Measurements from ENCODE around the gene NHLH2. TPM values are rescaled to one million over a fixed set of nuclear protein-coding genes. Genes with fewer than 3 reads are reported as not detected.

Gene NHLH2
- polyA plus RNA-seq, 1 of the 3 experiments (the other 2 are of a cell fraction) = not detected

GRCh38 chr1:115794976-115795639 lies 45.8 kb downstream of the NHLH2 start:
- Histone ChIP-seq H3K4me3 (ENCODE audit: low read depth in 2 of 2, low read length in 1 of 2) (no peak overlapping the region), H3F3A (replicated peaks; ENCODE audit: insufficient read depth) (no peaks in the 10 kb centered on the region), H3K9me2 (no peaks in the 10 kb centered on the region), H3K9me3 (no peaks in the 10 kb centered on the region), H3K27ac (ENCODE audit: low read depth in 2 of 2, low read length in 1 of 2) (no peak overlapping the region), H2AFZ (ENCODE audit: low read depth) (no peak overlapping the region), H3K4me2 (no peak overlapping the region), H3K36me3 (replicated peaks in 1 of 2; ENCODE audit: control insufficient read depth in 1 of 2, insufficient read depth in 2 of 2, low read length in 1 of 2) (no peaks in the 10 kb centered on the region), H4K20me1 (ENCODE audit: insufficient read depth) (no peaks in the 10 kb centered on the region), H3K9ac (no peak overlapping the region), H3K4me1 (ENCODE audit: control insufficient read depth in 1 of 2, insufficient read depth in 2 of 2, low read depth in 1 of 2, low read length in 1 of 2) (no peaks in the 10 kb centered on the region), H3K79me2 (ENCODE audit: insufficient read depth) (no peaks in the 10 kb centered on the region), H3K27me3 (ENCODE audit: insufficient read depth) (no peaks in the 10 kb centered on the region)
- no peak for TF ChIP-seq YY1 (IDR thresholded peaks at IDR 0.05; ENCODE audit: low read depth)
- no peak for TF ChIP-seq SIN3A (IDR thresholded peaks at IDR 0.05; ENCODE audit: borderline replicate concordance, low read depth, low read length)
- no peak for TF ChIP-seq POLR2AphosphoS5 (IDR thresholded peaks at IDR 0.05; ENCODE audit: low read depth, low read length)
- no peak for TF ChIP-seq ZBTB33 (IDR thresholded peaks at IDR 0.05; ENCODE audit: borderline replicate concordance, low read depth)
- TF ChIP-seq NFIC (IDR thresholded peaks at IDR 0.05; ENCODE audit: borderline replicate concordance) = no peak
- WGBS (ENCODE audit: low lambda C conversion rate) = 19% methylated on average over 4 of the region's 4 CpGs
- ChIA-PET POLR2A (interaction anchor here (0.7 kb wide), 1 partner anchor 217 kb away, joined by 4 read pairs; no protein-coding TSS in a partner anchor), CTCF (interaction anchor here (1.0 to 1.7 kb wide), 2 partner anchors 186 to 187 kb away, joined by 3 to 4 read pairs; no protein-coding TSS in a partner anchor)
- no peak for DNase-seq

DNA sequence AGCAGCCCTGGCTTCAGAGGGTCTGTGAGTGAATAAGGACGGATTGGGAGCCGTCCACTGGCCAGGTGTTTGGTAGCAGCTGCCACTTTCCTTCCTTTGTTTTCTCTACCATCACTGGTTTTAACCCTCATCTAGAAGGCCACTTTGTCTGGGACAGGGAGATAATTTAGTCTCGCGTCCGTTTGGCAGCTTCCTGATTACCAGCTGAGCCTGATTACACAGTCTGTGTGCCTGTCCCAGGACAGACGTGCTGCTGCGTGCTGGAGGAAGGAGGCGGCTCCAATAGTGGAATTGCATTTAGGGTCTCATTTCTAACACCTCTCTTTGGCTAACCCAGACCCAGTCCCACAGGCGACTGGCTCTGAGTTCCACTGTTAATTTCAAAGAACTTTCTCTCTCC lies 47.8 kb downstream of the NHLH2 start:
- TF ChIP-seq NFIC (IDR thresholded peaks at IDR 0.05; ENCODE audit: borderline replicate concordance) (no peak), GATA2 (CRISPR knock-in tag; IDR thresholded peaks at IDR 0.05) (no peak), SIN3A (IDR thresholded peaks at IDR 0.05; ENCODE audit: borderline replicate concordance, low read depth, low read length) (no peak), TAF1 (IDR thresholded peaks at IDR 0.05; ENCODE audit: borderline replicate concordance, low read depth, low read length) (no peak), USF2 (IDR thresholded peaks at IDR 0.05; ENCODE audit: borderline replicate concordance, low read depth, low read length) (no peak), FOXJ3 (CRISPR knock-in tag; IDR thresholded peaks at IDR 0.05) (no peak), MXI1 (IDR thresholded peaks at IDR 0.05; ENCODE audit: low read depth, low read length) (no peak), TCF12 (IDR thresholded peaks at IDR 0.05) (no peak), EP300 (IDR thresholded peaks at IDR 0.05; ENCODE audit: borderline replicate concordance in 1 of 2, low read depth in 1 of 2, low read length in 1 of 2) (no peak), RAD21 (IDR thresholded peaks at IDR 0.05; ENCODE audit: low read length) (no peak), NRF1 (IDR thresholded peaks at IDR 0.05; ENCODE audit: low read depth, low read length) (no peak), JUND (IDR thresholded peaks at IDR 0.05) (no peak)
- TF ChIP-seq, protein P1, sequence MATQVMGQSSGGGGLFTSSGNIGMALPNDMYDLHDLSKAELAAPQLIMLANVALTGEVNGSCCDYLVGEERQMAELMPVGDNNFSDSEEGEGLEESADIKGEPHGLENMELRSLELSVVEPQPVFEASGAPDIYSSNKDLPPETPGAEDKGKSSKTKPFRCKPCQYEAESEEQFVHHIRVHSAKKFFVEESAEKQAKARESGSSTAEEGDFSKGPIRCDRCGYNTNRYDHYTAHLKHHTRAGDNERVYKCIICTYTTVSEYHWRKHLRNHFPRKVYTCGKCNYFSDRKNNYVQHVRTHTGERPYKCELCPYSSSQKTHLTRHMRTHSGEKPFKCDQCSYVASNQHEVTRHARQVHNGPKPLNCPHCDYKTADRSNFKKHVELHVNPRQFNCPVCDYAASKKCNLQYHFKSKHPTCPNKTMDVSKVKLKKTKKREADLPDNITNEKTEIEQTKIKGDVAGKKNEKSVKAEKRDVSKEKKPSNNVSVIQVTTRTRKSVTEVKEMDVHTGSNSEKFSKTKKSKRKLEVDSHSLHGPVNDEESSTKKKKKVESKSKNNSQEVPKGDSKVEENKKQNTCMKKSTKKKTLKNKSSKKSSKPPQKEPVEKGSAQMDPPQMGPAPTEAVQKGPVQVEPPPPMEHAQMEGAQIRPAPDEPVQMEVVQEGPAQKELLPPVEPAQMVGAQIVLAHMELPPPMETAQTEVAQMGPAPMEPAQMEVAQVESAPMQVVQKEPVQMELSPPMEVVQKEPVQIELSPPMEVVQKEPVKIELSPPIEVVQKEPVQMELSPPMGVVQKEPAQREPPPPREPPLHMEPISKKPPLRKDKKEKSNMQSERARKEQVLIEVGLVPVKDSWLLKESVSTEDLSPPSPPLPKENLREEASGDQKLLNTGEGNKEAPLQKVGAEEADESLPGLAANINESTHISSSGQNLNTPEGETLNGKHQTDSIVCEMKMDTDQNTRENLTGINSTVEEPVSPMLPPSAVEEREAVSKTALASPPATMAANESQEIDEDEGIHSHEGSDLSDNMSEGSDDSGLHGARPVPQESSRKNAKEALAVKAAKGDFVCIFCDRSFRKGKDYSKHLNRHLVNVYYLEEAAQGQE (IDR thresholded peaks at IDR 0.05; ENCODE audit: low read depth, low read length) = no peak
- Histone ChIP-seq H3K4me1 (ENCODE audit: control insufficient read depth in 1 of 2, insufficient read depth in 2 of 2, low read depth in 1 of 2, low read length in 1 of 2) (no peaks in the 10 kb centered on the region), H3F3A (replicated peaks; ENCODE audit: insufficient read depth) (no peaks in the 10 kb centered on the region), H3K27me3 (ENCODE audit: insufficient read depth) (no peaks in the 10 kb centered on the region), H2AFZ (ENCODE audit: low read depth) (no peak overlapping the region), H3K27ac (ENCODE audit: low read depth in 2 of 2, low read length in 1 of 2) (no peak overlapping the region), H3K4me3 (ENCODE audit: low read depth in 2 of 2, low read length in 1 of 2) (no peak overlapping the region), H3K36me3 (replicated peaks in 1 of 2; ENCODE audit: control insufficient read depth in 1 of 2, insufficient read depth in 2 of 2, low read length in 1 of 2) (no peaks in the 10 kb centered on the region), H3K9ac (no peak overlapping the region), H3K79me2 (ENCODE audit: insufficient read depth) (no peaks in the 10 kb centered on the region), H3K9me2 (no peaks in the 10 kb centered on the region), H3K4me2 (no peak overlapping the region), H3K9me3 (no peaks in the 10 kb centered on the region), H4K20me1 (ENCODE audit: insufficient read depth) (no peaks in the 10 kb centered on the region)
- WGBS (ENCODE audit: low lambda C conversion rate) = 51% methylated on average over 9 of the region's 9 CpGs
- DNase-seq = no peak
- ChIA-PET CTCF (interaction anchor here (0.8 to 1.6 kb wide), 4 partner anchors 14 to 195 kb away, joined by 3 to 4 read pairs (median 4); no protein-coding TSS in a partner anchor), POLR2A (no interaction called here)
